CD4-positive, alpha-beta T cell (primary cell): ENCODE measurements around the gene ADIPOR1. TPM values are rescaled to one million over a fixed set of nuclear protein-coding genes. Genes with fewer than 3 reads are reported as not detected.

Source experiments
- total RNA-seq, 174 experiments: library from RNA in 2 of 174; stranded (reverse) in 2 of 174; gene quantifications; one replicate each; pipeline ENCODE4 v1.2.3 and lab custom pipeline; 2021 to 2026

ADIPOR1 gene
- total RNA-seq, 2 experiments from 2014 or later = 91.5 to 95.6 TPM

Other genes starting within 250 kb of the ADIPOR1 start
- gene SYT2, start 247.9 kb downstream of the ADIPOR1 start, total RNA-seq = not detected
- gene KDM5B, start 149.9 kb downstream of the ADIPOR1 start, total RNA-seq = 10 to 100 TPM; 74.7 to 84.7 TPM
- gene PCAT6, start 147.4 kb downstream of the ADIPOR1 start, total RNA-seq = 1 to 10 TPM in 1 of 2 experiments, under 1 TPM in 1; 0.91 to 1.3 TPM
- 1 to 10 TPM; 9.1 to 9.2 TPM for gene RABIF, start 69.2 kb downstream of the ADIPOR1 start, total RNA-seq
- gene KLHL12, start 31.1 kb downstream of the ADIPOR1 start, total RNA-seq = 10 to 100 TPM; 18.5 to 18.6 TPM
- gene CYB5R1, start 8.9 kb upstream of the ADIPOR1 start, total RNA-seq = 10 to 100 TPM; 42.1 to 47.4 TPM
- gene TMEM183A, start 49.1 kb upstream of the ADIPOR1 start, total RNA-seq = 100 to 1,000 TPM; 187 to 194 TPM
- gene PPFIA4, start 68.2 kb upstream of the ADIPOR1 start, total RNA-seq = under 1 TPM; 0.93 to 0.98 TPM
- not detected for gene MYOG, start 127.7 kb upstream of the ADIPOR1 start, total RNA-seq
- not detected for gene ADORA1, start 169.4 kb upstream of the ADIPOR1 start, total RNA-seq
- not detected for gene MYBPH, start 217.5 kb upstream of the ADIPOR1 start, total RNA-seq
- gene CHI3L1, start 228.4 kb upstream of the ADIPOR1 start, total RNA-seq = not detected